WERI-Rb-1 (cell line): ENCODE measurements around the gene TMEM60.

Experiments used
- DNase-seq: peaks from one replicate; pipeline ENCODE4 v3.0.0-alpha.2; 2020
- H3K27ac ChIP-seq: fragments of 250-450 bp; sonication (Bioruptor Pico); 2 replicates; pipeline ENCODE4 v1.5.1; 2020; ENCODE audit warnings: mild to moderate bottlenecking, moderate library complexity
- H3K27me3 ChIP-seq: fragments of 250-450 bp; sonication (Bioruptor Pico); 2 replicates; pipeline ENCODE4 v1.5.1; 2021; ENCODE audit warnings: mild to moderate bottlenecking, low read depth, moderate library complexity; ENCODE audit not compliant: insufficient read depth, severe bottlenecking
- H3K36me3 ChIP-seq: fragments of 250-450 bp; sonication (Bioruptor Pico); 2 replicates; pipeline ENCODE4 v1.5.1; 2020; ENCODE audit warnings: mild to moderate bottlenecking, moderate library complexity
- H3K4me3 ChIP-seq: 2 replicates; pipeline ENCODE4 v1.5.1; 2011; ENCODE audit warnings: low read depth, mild to moderate bottlenecking, control low read depth, low read length
- H3K9me3 ChIP-seq: fragments of 250-450 bp; sonication (Bioruptor Pico); 2 replicates; pipeline ENCODE4 v1.5.1; 2021; ENCODE audit warnings: mild to moderate bottlenecking, moderate library complexity; ENCODE audit not compliant: severe bottlenecking
- CTCF ChIP-seq: IDR thresholded peaks from 2 replicates; pipeline ENCODE4 v1.5.1; 2011; ENCODE audit warnings: low read depth, mild to moderate bottlenecking, control low read depth, inconsistent platforms, low read length

The TMEM60 gene

GRCh38 chr7:77757589-77757988, 40.6 kb downstream of the TMEM60 start:
- Histone ChIP-seq H3K9me3 (no peaks in the 10 kb centered on the region), H3K27ac (no peak overlapping the region), H3K4me3 (no peak overlapping the region), H3K36me3 (no peaks in the 10 kb centered on the region), H3K27me3 (no peaks in the 10 kb centered on the region)
- no peak for DNase-seq
- TF ChIP-seq CTCF: no peak

- Histone ChIP-seq H3K27me3 (no peaks in the 10 kb centered on the region), H3K9me3 (no peaks in the 10 kb centered on the region), H3K27ac (no peak overlapping the region), H3K4me3 (no peak overlapping the region), H3K36me3 (peaks cover 17% of the 10 kb centered on the region)
- DNase-seq: no peak
- no peak for TF ChIP-seq CTCF
Measured at GRCh38 chr7:77753173-77753572, 45.1 kb downstream of the TMEM60 start.

GRCh38 chr7:77752016-77752415, 46.2 kb downstream of the TMEM60 start:
- H3K27ac ChIP-seq: no peak overlapping the region
- no peak for TF ChIP-seq CTCF
- no peak for DNase-seq
- H3K9me3 ChIP-seq: no peaks in the 10 kb centered on the region
- H3K4me3 ChIP-seq: no peak overlapping the region
- H3K36me3 ChIP-seq: peaks cover 17% of the 10 kb centered on the region
- no peaks in the 10 kb centered on the region for H3K27me3 ChIP-seq

GRCh38 chr7:77747718-77748117, 50.5 kb downstream of the TMEM60 start:
- Histone ChIP-seq H3K36me3 (peaks cover 27% of the 10 kb centered on the region), H3K9me3 (no peaks in the 10 kb centered on the region), H3K27ac (no peak overlapping the region), H3K27me3 (no peaks in the 10 kb centered on the region), H3K4me3 (no peak overlapping the region)
- DNase-seq: no peak
- no peak for TF ChIP-seq CTCF

GRCh38 chr7:77747178-77747577, 51.1 kb downstream of the TMEM60 start:
- Histone ChIP-seq H3K4me3 (no peak overlapping the region), H3K36me3 (peaks cover 30% of the 10 kb centered on the region), H3K27ac (no peak overlapping the region), H3K9me3 (no peaks in the 10 kb centered on the region), H3K27me3 (no peaks in the 10 kb centered on the region)
- no peak for DNase-seq
- no peak for TF ChIP-seq CTCF

- H3K9me3 ChIP-seq: no peaks in the 10 kb centered on the region
- no peak for TF ChIP-seq CTCF
- H3K36me3 ChIP-seq: peaks cover 28% of the 10 kb centered on the region
- no peak overlapping the region for H3K4me3 ChIP-seq
- H3K27me3 ChIP-seq: no peaks in the 10 kb centered on the region
- no peak for DNase-seq
- H3K27ac ChIP-seq: no peak overlapping the region
Measured at GRCh38 chr7:77746824-77747165, 51.4 kb downstream of the TMEM60 start.
